WTC11 (cell line): ENCODE data around the gene GATAD2A. TPM values are rescaled to one million over a fixed set of nuclear protein-coding genes. Genes with fewer than 3 reads are reported as not detected.

ENCODE experiments used
- ATAC-seq: fragments of 200-7000 bp; cut with Tn5 transposase; 2 replicates; pipeline ENCODE4 v1.10.0; 2021; ENCODE audit warnings: mild to moderate bottlenecking, moderate library complexity
- CTCF ChIA-PET: fragments of 300-600 bp; sonication (Branson Sonifier 250); formaldehyde crosslinking; loops from one replicate; lab custom pipeline; 2021; ENCODE audit warnings: antibody characterized with exemption; lab: Charles Lee
- POLR2A ChIA-PET: fragments of 350-600 bp; sonication (Branson Sonifier 250); formaldehyde crosslinking; loops from one replicate; lab custom pipeline; 2021; ENCODE audit warnings: antibody characterized with exemption; lab: Charles Lee
- DNase-seq: peaks from one replicate; pipeline ENCODE4 v3.0.0; 2021; ENCODE audit warnings: low spot score
- H3K27ac Mint-ChIP-seq: 2 replicates; pipeline ENCODE4 v1.8.0; 2021; ENCODE audit warnings: mixed read lengths
- H3K27me3 Mint-ChIP-seq: 2 replicates; pipeline ENCODE4 v1.8.0; 2021; ENCODE audit warnings: low read depth, mild to moderate bottlenecking, moderate library complexity, mixed read lengths
- H3K36me3 Mint-ChIP-seq: 2 replicates; pipeline ENCODE4 v1.8.0; 2021; ENCODE audit warnings: mixed read lengths
- H3K4me1 Mint-ChIP-seq: 2 replicates; pipeline ENCODE4 v1.8.0; 2022; ENCODE audit warnings: mixed read lengths
- H3K4me3 Mint-ChIP-seq: 2 replicates; pipeline ENCODE4 v1.8.0; 2021; ENCODE audit warnings: mild to moderate bottlenecking, moderate library complexity, mixed read lengths
- H3K9me3 Mint-ChIP-seq: 2 replicates; pipeline ENCODE4 v1.8.0; 2021; ENCODE audit warnings: mixed read lengths
- EMX1 ChIP-seq: fragments of 250-450 bp; sonication (Bioruptor Pico); IDR thresholded peaks from 2 replicates; pipeline ENCODE4 v1.8.0; 2021; ENCODE audit warnings: mild to moderate bottlenecking
- FOXJ3 ChIP-seq: sonication (generic); formaldehyde crosslinking; IDR thresholded peaks from 2 replicates; pipeline ENCODE4 v1.9.0; 2021; ENCODE audit warnings: missing genetic modification reagents, mild to moderate bottlenecking, borderline replicate concordance
- GABPB1 ChIP-seq: sonication (generic); formaldehyde crosslinking; IDR thresholded peaks from 2 replicates; pipeline ENCODE4 v1.8.1; 2023; ENCODE audit warnings: mild to moderate bottlenecking, missing genetic modification reagents
- GRHL2 ChIP-seq: fragments of 250-450 bp; sonication (Bioruptor Pico); IDR thresholded peaks from 2 replicates; pipeline ENCODE4 v1.8.0; 2022; ENCODE audit warnings: mild to moderate bottlenecking, moderate library complexity; ENCODE audit not compliant: insufficient replicate concordance, severe bottlenecking
- GTF2I ChIP-seq: fragments of 250-450 bp; sonication (Bioruptor Pico); conservative IDR thresholded peaks from 2 replicates; pipeline ENCODE4 v1.4.0; 2021; ENCODE audit warnings: mild to moderate bottlenecking
- IRF1 ChIP-seq: sonication (generic); formaldehyde crosslinking; IDR thresholded peaks from 2 replicates; pipeline ENCODE4 v1.8.0; 2023; ENCODE audit warnings: missing genetic modification reagents
- JUN ChIP-seq: sonication (generic); formaldehyde crosslinking; IDR thresholded peaks from 2 replicates; pipeline ENCODE4 v1.8.0; 2023; ENCODE audit warnings: mild to moderate bottlenecking, missing genetic modification reagents
- NR2C2 ChIP-seq: sonication (generic); formaldehyde crosslinking; IDR thresholded peaks from 2 replicates; pipeline ENCODE4 v1.8.0; 2022; ENCODE audit warnings: mild to moderate bottlenecking, missing genetic modification reagents
- RELA ChIP-seq: sonication (generic); formaldehyde crosslinking; IDR thresholded peaks from 2 replicates; pipeline ENCODE4 v1.8.1; 2022; ENCODE audit warnings: missing genetic modification reagents, mild to moderate bottlenecking, borderline replicate concordance
- RORB ChIP-seq: fragments of 250-450 bp; sonication (Bioruptor Pico); IDR thresholded peaks from 2 replicates; pipeline ENCODE4 v1.9.0; 2021; ENCODE audit warnings: mild to moderate bottlenecking
- STAT6 ChIP-seq: sonication (generic); formaldehyde crosslinking; conservative IDR thresholded peaks from 2 replicates; pipeline ENCODE4 v1.8.1; 2023; ENCODE audit warnings: mild to moderate bottlenecking, low read depth, missing genetic modification reagents, moderate library complexity
- ZBTB21 ChIP-seq: sonication (generic); formaldehyde crosslinking; IDR thresholded peaks from 2 replicates; pipeline ENCODE4 v1.8.1; 2023; ENCODE audit warnings: mild to moderate bottlenecking, missing genetic modification reagents, borderline replicate concordance
- ZMAT4 ChIP-seq: fragments of 250-450 bp; sonication (Bioruptor Pico); IDR thresholded peaks from 2 replicates; pipeline ENCODE4 v1.9.0; 2021; ENCODE audit warnings: mild to moderate bottlenecking
- ZNF396 ChIP-seq: fragments of 250-450 bp; sonication (Bioruptor Pico); IDR thresholded peaks from 2 replicates; pipeline ENCODE4 v1.8.0; 2021; ENCODE audit warnings: mild to moderate bottlenecking, moderate library complexity, borderline replicate concordance
- ZNF423 ChIP-seq: fragments of 250-450 bp; sonication (Bioruptor Pico); IDR thresholded peaks from 2 replicates; pipeline ENCODE4 v2.1.2; 2022; ENCODE audit warnings: mild to moderate bottlenecking, moderate library complexity
- total RNA-seq: library from RNA; stranded (reverse); gene quantifications from 3 replicates; pipeline ENCODE4 v1.2.3, GENCODE V29; 2021
- TF ChIP-seq, protein P1 (sequence below): sonication (generic); formaldehyde crosslinking; IDR thresholded peaks from 2 replicates; pipeline ENCODE4 v1.8.0; 2022; ENCODE audit warnings: missing genetic modification reagents
- TF ChIP-seq, protein P2 (sequence below): fragments of 250-450 bp; sonication (Bioruptor Pico); IDR thresholded peaks from 2 replicates; pipeline ENCODE4 v1.8.0; 2021; ENCODE audit warnings: mild to moderate bottlenecking
- TF ChIP-seq, protein P3 (sequence below): sonication (generic); formaldehyde crosslinking; IDR thresholded peaks from 2 replicates; pipeline ENCODE4 v1.8.0; 2022; ENCODE audit warnings: mild to moderate bottlenecking, missing genetic modification reagents
- TF ChIP-seq, protein P4 (sequence below): sonication (generic); formaldehyde crosslinking; IDR thresholded peaks from 2 replicates; pipeline ENCODE4 v1.8.0; 2022; ENCODE audit warnings: mild to moderate bottlenecking, missing genetic modification reagents
- TF ChIP-seq, protein P5 (sequence below): fragments of 200-600 bp; IDR thresholded peaks from 2 replicates; pipeline ENCODE4 v1.8.0; 2022; ENCODE audit warnings: antibody characterized with exemption

GATAD2A gene
- total RNA-seq, 1 experiment from 2014 or later = 209 TPM

GRCh38 chr19:19502808-19503602 is 97.5 kb downstream of the GATAD2A start:
- Mint-ChIP-seq H3K4me1 (no peaks in the 10 kb centered on the region; the same call in 1 of the 2 replicates), H3K4me3 (no peak overlapping the region), H3K27me3 (no peaks in the 10 kb centered on the region), H3K36me3 (peaks cover 63% of the 10 kb centered on the region), H3K9me3 (no peaks in the 10 kb centered on the region), H3K27ac (no peak overlapping the region)
- ChIA-PET CTCF (no interaction called here), POLR2A (no interaction called here)
- no peak for DNase-seq
- no peak for ATAC-seq
- TF ChIP-seq, protein P1, sequence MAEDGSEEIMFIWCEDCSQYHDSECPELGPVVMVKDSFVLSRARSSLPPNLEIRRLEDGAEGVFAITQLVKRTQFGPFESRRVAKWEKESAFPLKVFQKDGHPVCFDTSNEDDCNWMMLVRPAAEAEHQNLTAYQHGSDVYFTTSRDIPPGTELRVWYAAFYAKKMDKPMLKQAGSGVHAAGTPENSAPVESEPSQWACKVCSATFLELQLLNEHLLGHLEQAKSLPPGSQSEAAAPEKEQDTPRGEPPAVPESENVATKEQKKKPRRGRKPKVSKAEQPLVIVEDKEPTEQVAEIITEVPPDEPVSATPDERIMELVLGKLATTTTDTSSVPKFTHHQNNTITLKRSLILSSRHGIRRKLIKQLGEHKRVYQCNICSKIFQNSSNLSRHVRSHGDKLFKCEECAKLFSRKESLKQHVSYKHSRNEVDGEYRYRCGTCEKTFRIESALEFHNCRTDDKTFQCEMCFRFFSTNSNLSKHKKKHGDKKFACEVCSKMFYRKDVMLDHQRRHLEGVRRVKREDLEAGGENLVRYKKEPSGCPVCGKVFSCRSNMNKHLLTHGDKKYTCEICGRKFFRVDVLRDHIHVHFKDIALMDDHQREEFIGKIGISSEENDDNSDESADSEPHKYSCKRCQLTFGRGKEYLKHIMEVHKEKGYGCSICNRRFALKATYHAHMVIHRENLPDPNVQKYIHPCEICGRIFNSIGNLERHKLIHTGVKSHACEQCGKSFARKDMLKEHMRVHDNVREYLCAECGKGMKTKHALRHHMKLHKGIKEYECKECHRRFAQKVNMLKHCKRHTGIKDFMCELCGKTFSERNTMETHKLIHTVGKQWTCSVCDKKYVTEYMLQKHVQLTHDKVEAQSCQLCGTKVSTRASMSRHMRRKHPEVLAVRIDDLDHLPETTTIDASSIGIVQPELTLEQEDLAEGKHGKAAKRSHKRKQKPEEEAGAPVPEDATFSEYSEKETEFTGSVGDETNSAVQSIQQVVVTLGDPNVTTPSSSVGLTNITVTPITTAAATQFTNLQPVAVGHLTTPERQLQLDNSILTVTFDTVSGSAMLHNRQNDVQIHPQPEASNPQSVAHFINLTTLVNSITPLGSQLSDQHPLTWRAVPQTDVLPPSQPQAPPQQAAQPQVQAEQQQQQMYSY (CRISPR knock-in tag) = no peak
- TF ChIP-seq, protein P2, sequence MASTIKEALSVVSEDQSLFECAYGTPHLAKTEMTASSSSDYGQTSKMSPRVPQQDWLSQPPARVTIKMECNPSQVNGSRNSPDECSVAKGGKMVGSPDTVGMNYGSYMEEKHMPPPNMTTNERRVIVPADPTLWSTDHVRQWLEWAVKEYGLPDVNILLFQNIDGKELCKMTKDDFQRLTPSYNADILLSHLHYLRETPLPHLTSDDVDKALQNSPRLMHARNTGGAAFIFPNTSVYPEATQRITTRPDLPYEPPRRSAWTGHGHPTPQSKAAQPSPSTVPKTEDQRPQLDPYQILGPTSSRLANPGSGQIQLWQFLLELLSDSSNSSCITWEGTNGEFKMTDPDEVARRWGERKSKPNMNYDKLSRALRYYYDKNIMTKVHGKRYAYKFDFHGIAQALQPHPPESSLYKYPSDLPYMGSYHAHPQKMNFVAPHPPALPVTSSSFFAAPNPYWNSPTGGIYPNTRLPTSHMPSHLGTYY (CRISPR knock-in tag) = no peak
- TF ChIP-seq RORB = no peak
- TF ChIP-seq NR2C2 (CRISPR knock-in tag) = no peak
- TF ChIP-seq ZBTB21 (CRISPR knock-in tag) = no peak
- no peak for TF ChIP-seq FOXJ3
- TF ChIP-seq STAT6 = no peak
- no peak for TF ChIP-seq ZNF396 (CRISPR knock-in tag)

GRCh38 chr19:19504754-19505668 is 99.5 kb downstream of the GATAD2A start:
- no peaks in the 10 kb centered on the region; the same call in 1 of the 2 replicates for H3K4me1 Mint-ChIP-seq
- no peaks in the 10 kb centered on the region for H3K9me3 Mint-ChIP-seq
- ChIA-PET CTCF (no interaction called here), POLR2A (no interaction called here)
- no peak overlapping the region for H3K27ac Mint-ChIP-seq
- no peaks in the 10 kb centered on the region for H3K27me3 Mint-ChIP-seq
- ATAC-seq (no peak), DNase-seq (no peak)
- H3K36me3 Mint-ChIP-seq = peaks cover 55% of the 10 kb centered on the region
- no peak overlapping the region for H3K4me3 Mint-ChIP-seq
- TF ChIP-seq GTF2I (CRISPR knock-in tag) = no peak
- no peak for TF ChIP-seq RELA (CRISPR knock-in tag)
- TF ChIP-seq ZNF423 (CRISPR knock-in tag) = no peak
- no peak for TF ChIP-seq ZMAT4 (CRISPR knock-in tag)
- no peak for TF ChIP-seq EMX1
- TF ChIP-seq, protein P3, sequence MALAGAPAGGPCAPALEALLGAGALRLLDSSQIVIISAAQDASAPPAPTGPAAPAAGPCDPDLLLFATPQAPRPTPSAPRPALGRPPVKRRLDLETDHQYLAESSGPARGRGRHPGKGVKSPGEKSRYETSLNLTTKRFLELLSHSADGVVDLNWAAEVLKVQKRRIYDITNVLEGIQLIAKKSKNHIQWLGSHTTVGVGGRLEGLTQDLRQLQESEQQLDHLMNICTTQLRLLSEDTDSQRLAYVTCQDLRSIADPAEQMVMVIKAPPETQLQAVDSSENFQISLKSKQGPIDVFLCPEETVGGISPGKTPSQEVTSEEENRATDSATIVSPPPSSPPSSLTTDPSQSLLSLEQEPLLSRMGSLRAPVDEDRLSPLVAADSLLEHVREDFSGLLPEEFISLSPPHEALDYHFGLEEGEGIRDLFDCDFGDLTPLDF (CRISPR knock-in tag) = no peak
- TF ChIP-seq GABPB1 (CRISPR knock-in tag) = no peak
- TF ChIP-seq, protein P4, sequence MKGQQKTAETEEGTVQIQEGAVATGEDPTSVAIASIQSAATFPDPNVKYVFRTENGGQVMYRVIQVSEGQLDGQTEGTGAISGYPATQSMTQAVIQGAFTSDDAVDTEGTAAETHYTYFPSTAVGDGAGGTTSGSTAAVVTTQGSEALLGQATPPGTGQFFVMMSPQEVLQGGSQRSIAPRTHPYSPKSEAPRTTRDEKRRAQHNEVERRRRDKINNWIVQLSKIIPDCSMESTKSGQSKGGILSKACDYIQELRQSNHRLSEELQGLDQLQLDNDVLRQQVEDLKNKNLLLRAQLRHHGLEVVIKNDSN (CRISPR knock-in tag) = no peak
- no peak for TF ChIP-seq JUN (CRISPR knock-in tag)
- no peak for TF ChIP-seq GRHL2 (CRISPR knock-in tag)
- no peak for TF ChIP-seq RORB
- TF ChIP-seq IRF1 (CRISPR knock-in tag) = no peak
- TF ChIP-seq, protein P5, sequence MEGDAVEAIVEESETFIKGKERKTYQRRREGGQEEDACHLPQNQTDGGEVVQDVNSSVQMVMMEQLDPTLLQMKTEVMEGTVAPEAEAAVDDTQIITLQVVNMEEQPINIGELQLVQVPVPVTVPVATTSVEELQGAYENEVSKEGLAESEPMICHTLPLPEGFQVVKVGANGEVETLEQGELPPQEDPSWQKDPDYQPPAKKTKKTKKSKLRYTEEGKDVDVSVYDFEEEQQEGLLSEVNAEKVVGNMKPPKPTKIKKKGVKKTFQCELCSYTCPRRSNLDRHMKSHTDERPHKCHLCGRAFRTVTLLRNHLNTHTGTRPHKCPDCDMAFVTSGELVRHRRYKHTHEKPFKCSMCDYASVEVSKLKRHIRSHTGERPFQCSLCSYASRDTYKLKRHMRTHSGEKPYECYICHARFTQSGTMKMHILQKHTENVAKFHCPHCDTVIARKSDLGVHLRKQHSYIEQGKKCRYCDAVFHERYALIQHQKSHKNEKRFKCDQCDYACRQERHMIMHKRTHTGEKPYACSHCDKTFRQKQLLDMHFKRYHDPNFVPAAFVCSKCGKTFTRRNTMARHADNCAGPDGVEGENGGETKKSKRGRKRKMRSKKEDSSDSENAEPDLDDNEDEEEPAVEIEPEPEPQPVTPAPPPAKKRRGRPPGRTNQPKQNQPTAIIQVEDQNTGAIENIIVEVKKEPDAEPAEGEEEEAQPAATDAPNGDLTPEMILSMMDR = no peak
